ENCODE measurements around the gene OCA2. TPM values are rescaled to one million over a fixed set of nuclear protein-coding genes. Genes with fewer than 3 reads are reported as not detected.

OCA2 gene
- total and polyA plus RNA-seq, 2 of the 8 experiments (the other 6 are each of a cell fraction or from before 2014, with no cell fraction given) = 0.20 TPM

- CTCF ChIA-PET (ENCODE audit: partially characterized antibody) = interaction anchor here (0.7 to 0.9 kb wide), 2 partner anchors 26 to 45 kb away, joined by 3 read pairs; no protein-coding TSS in a partner anchor
- no peak for FAIRE-seq
- TF ChIP-seq CBX8 (IDR thresholded peaks at IDR 0.05; ENCODE audit: borderline replicate concordance, low read depth, low read length) = no peak
- TF ChIP-seq POU5F1 (IDR thresholded peaks at IDR 0.05; ENCODE audit: low read depth, low read length) = no peak
- no peak for TF ChIP-seq CREB1 (IDR thresholded peaks at IDR 0.05)
- no peak for TF ChIP-seq FOSL1 (IDR thresholded peaks at IDR 0.05; ENCODE audit: insufficient read depth, low read depth, low read length)
- no peak for TF ChIP-seq SIX5 (IDR thresholded peaks at IDR 0.05; ENCODE audit: low read depth, low read length)
- TF ChIP-seq CTCF (IDR thresholded peaks at IDR 0.05; ENCODE audit: control extremely low read depth in 1 of 3, insufficient read depth in 1 of 3, low read depth in 1 of 3, low read length in 3 of 3) = no peak
- no peak for TF ChIP-seq EP300 (IDR thresholded peaks at IDR 0.05; ENCODE audit: borderline replicate concordance in 1 of 2, low read depth in 2 of 2, low read length in 2 of 2)
- no peak for TF ChIP-seq KDM5A (IDR thresholded peaks at IDR 0.05; ENCODE audit: low read length)
- TF ChIP-seq TAF1 (IDR thresholded peaks at IDR 0.05; ENCODE audit: low read depth, low read length) = no peak
- TF ChIP-seq CTBP2 (IDR thresholded peaks at IDR 0.05; ENCODE audit: borderline replicate concordance, insufficient read depth, insufficient read length, low read length) = no peak
- TF ChIP-seq BCL11A (IDR thresholded peaks at IDR 0.05; ENCODE audit: low read depth in 2 of 2, low read length in 2 of 2) = no peak
- TF ChIP-seq SRF (IDR thresholded peaks at IDR 0.05; ENCODE audit: low read depth, low read length) = no peak
These were observed 20.9 kb downstream of the OCA2 start for GRCh38 chr15:28078191-28078719.

More at GRCh38 chr15:28078191-28078719, 20.9 kb downstream of the OCA2 start:
- Histone ChIP-seq H3K79me2 (ENCODE audit: control insufficient read depth in 1 of 2, insufficient read depth in 2 of 2, low read length in 2 of 2) (no peaks in the 10 kb centered on the region), H2BK5ac (ENCODE audit: low read depth, low read length) (no peak overlapping the region), H2BK15ac (ENCODE audit: low read length) (no peak overlapping the region), H2AK5ac (ENCODE audit: low read depth, low read length) (no peak overlapping the region), H3K79me1 (ENCODE audit: low read depth, low read length) (no peaks in the 10 kb centered on the region), H3K4me3 (ENCODE audit: extremely low read depth in 1 of 4, insufficient read depth in 2 of 4, low read depth in 3 of 4, low read length in 4 of 4) (no peak overlapping the region), H3K36me3 (ENCODE audit: control insufficient read depth in 2 of 4, insufficient read depth in 4 of 4, low read length in 3 of 4) (no peaks in the 10 kb centered on the region), H3K9ac (replicated peaks in 1 of 4; ENCODE audit: extremely low read depth in 1 of 4, low read depth in 3 of 4, low read length in 3 of 4) (no peak overlapping the region), H3K4ac (replicated peaks; ENCODE audit: insufficient read length, low read depth, low read length) (no peak overlapping the region), H3K18ac (ENCODE audit: extremely low read depth, low read length) (no peak overlapping the region), H4K91ac (replicated peaks; ENCODE audit: insufficient read length, low read length) (no peak overlapping the region), H2BK120ac (replicated peaks; ENCODE audit: low read depth, low read length) (no peak overlapping the region), H3K27me3 (replicated peaks in 1 of 4; ENCODE audit: control insufficient read depth in 3 of 4, extremely low read depth in 1 of 4, insufficient read depth in 3 of 4, low read length in 3 of 4) (no peaks in the 10 kb centered on the region), H2AFZ (ENCODE audit: low read length) (no peak overlapping the region), H3K27ac (ENCODE audit: low read depth, low read length) (no peak overlapping the region), H4K8ac (ENCODE audit: extremely low read depth, insufficient read depth, low read length) (no peak overlapping the region), H3K14ac (ENCODE audit: insufficient read length) (no peak overlapping the region), H4K5ac (ENCODE audit: insufficient read length, low read depth, low read length) (no peak overlapping the region), H2BK20ac (ENCODE audit: low read length) (no peak overlapping the region), H3K56ac (replicated peaks; ENCODE audit: insufficient read length, low read depth, low read length) (no peak overlapping the region), H3K9me3 (ENCODE audit: insufficient read depth in 2 of 2, low read depth in 1 of 2, low read length in 1 of 2) (no peaks in the 10 kb centered on the region; a peak in 1 of 4 replicates), H4K20me1 (replicated peaks in 1 of 2; ENCODE audit: control insufficient read depth in 1 of 2, insufficient read depth in 2 of 2, low read length in 2 of 2) (no peaks in the 10 kb centered on the region), H3K23ac (ENCODE audit: insufficient read length) (no peak overlapping the region), H3K23me2 (ENCODE audit: low read depth, low read length) (no peaks in the 10 kb centered on the region; the same call in 1 of the 2 replicates), H3K4me2 (ENCODE audit: insufficient read depth in 1 of 2, low read depth in 2 of 2, low read length in 2 of 2) (no peak overlapping the region), H2BK12ac (ENCODE audit: low read depth, low read length) (no peak overlapping the region), H3K4me1 (replicated peaks in 1 of 4; ENCODE audit: control insufficient read depth in 3 of 4, insufficient read depth in 4 of 4, low read length in 3 of 4) (no peaks in the 10 kb centered on the region; a peak in 1 of 7 replicates)
- POLR2A ChIA-PET (ENCODE audit: partially characterized antibody) = no interaction called here
- 80% methylated on average over 1 of the region's 1 CpG; no CpG with 5 or more reads in 1 of the 2 experiments for WGBS, 2 experiments (ENCODE audit: extremely low coverage in 1 of 2, insufficient coverage in 1 of 2, insufficient read length in 1 of 2, insufficient replicate concordance in 2 of 2, low coverage in 1 of 2, low lambda C conversion rate in 2 of 2, missing lambda C conversion rate in 1 of 2)
- DNase-seq (ENCODE audit: low read depth in 1 of 2, low spot score in 2 of 2) = no peak

Data from H1 (cell line).